Neuronal stem cell (in vitro differentiated cells): ENCODE results near the gene MOBP.

ENCODE experiments used
- DNase-seq: peaks from one replicate; pipeline ENCODE4 v3.0.0-alpha.2; 2013; ENCODE audit warnings: low spot score
- H2AFZ ChIP-seq: one replicate; pipeline ENCODE4 v1.6.1; 2013; ENCODE audit warnings: mild to moderate bottlenecking, low read length, inconsistent platforms
- H2AK5ac ChIP-seq: 2 replicates; pipeline ENCODE4 v1.6.1; 2013; ENCODE audit warnings: low read depth, mild to moderate bottlenecking, inconsistent platforms, low read length, moderate library complexity, mixed read lengths
- H2BK120ac ChIP-seq: 2 replicates; pipeline ENCODE4 v1.6.1; 2013; ENCODE audit warnings: low read depth, mild to moderate bottlenecking, inconsistent platforms, low read length, moderate library complexity, mixed read lengths
- H2BK12ac ChIP-seq: one replicate; pipeline ENCODE4 v1.6.1; 2013; ENCODE audit warnings: low read length, inconsistent platforms
- H2BK15ac ChIP-seq: 2 replicates; pipeline ENCODE4 v1.6.1; 2013; ENCODE audit warnings: mild to moderate bottlenecking, low read length, inconsistent platforms, mixed read lengths
- H2BK5ac ChIP-seq: one replicate; pipeline ENCODE4 v1.6.1; 2013; ENCODE audit warnings: inconsistent platforms, mild to moderate bottlenecking, low read length, moderate library complexity
- H3K14ac ChIP-seq: one replicate; pipeline ENCODE4 v1.6.1; 2013; ENCODE audit warnings: low read length, inconsistent platforms
- H3K18ac ChIP-seq: 2 replicates; pipeline ENCODE4 v1.6.1; 2013; ENCODE audit warnings: low read length, inconsistent platforms
- H3K23ac ChIP-seq: 2 replicates; pipeline ENCODE4 v1.6.1; 2013; ENCODE audit warnings: low read depth, mild to moderate bottlenecking, mixed read lengths, low read length, inconsistent platforms; ENCODE audit not compliant: poor library complexity
- H3K27ac ChIP-seq: replicated peaks from 3 replicates; pipeline ENCODE4 v1.5.1; 2013; ENCODE audit warnings: low read length, inconsistent platforms
- H3K27me3 ChIP-seq, 3 experiments: 2 replicates each; pipeline ENCODE4 v1.6.1; 2013; ENCODE audit warnings: low read length in 3 of 3, mild to moderate bottlenecking in 2 of 3, inconsistent platforms in 1 of 3, low read depth in 1 of 3, mixed read lengths in 1 of 3, moderate library complexity in 1 of 3; ENCODE audit not compliant: control insufficient read depth in 3 of 3, insufficient read depth in 3 of 3
- H3K36me3 ChIP-seq, 2 donors: replicated peaks in 1 of 2; 2 replicates each; pipeline ENCODE4 v1.6.1; 2013; ENCODE audit warnings: low read length in 2 of 2; ENCODE audit not compliant: control insufficient read depth in 2 of 2, insufficient read depth in 2 of 2
- H3K4ac ChIP-seq: 2 replicates; pipeline ENCODE4 v1.6.1; 2013; ENCODE audit warnings: inconsistent platforms, mild to moderate bottlenecking, low read length, moderate library complexity
- H3K4me1 ChIP-seq, 2 donors: 1 replicate in 1 of 2; 2 replicates in 1 of 2; pipeline ENCODE4 v1.6.1; 2013; ENCODE audit warnings: low read length in 2 of 2, low read depth in 1 of 2; ENCODE audit not compliant: control insufficient read depth in 2 of 2, insufficient read depth in 1 of 2
- H3K4me2 ChIP-seq: one replicate; pipeline ENCODE4 v1.6.1; 2013; ENCODE audit warnings: mild to moderate bottlenecking, low read length, inconsistent platforms; ENCODE audit not compliant: insufficient read depth, poor library complexity, severe bottlenecking
- H3K4me3 ChIP-seq, 2 donors: 2 replicates each; pipeline ENCODE4 v1.5.1; 2013; ENCODE audit warnings: low read length in 2 of 2, mild to moderate bottlenecking in 2 of 2, inconsistent platforms in 1 of 2, moderate library complexity in 1 of 2
- H3K79me1 ChIP-seq: one replicate; pipeline ENCODE4 v1.6.1; 2013; ENCODE audit warnings: low read depth, mild to moderate bottlenecking, inconsistent platforms, low read length, moderate library complexity
- H3K9ac ChIP-seq: one replicate; pipeline ENCODE4 v1.6.1; 2013; ENCODE audit warnings: mild to moderate bottlenecking, low read depth, low read length, inconsistent platforms; ENCODE audit not compliant: poor library complexity
- H3K9me3 ChIP-seq, 2 donors: replicated peaks in 1 of 2; 2 replicates each; pipeline versions ENCODE3 to v1.6.1; 2013; ENCODE audit warnings: low read length in 2 of 2, mild to moderate bottlenecking in 2 of 2, inconsistent platforms in 1 of 2, low read depth in 1 of 2, mixed read lengths in 1 of 2, moderate library complexity in 1 of 2; ENCODE audit not compliant: control insufficient read depth in 2 of 2, insufficient read depth in 1 of 2
- H4K8ac ChIP-seq: one replicate; pipeline ENCODE4 v1.6.1; 2013; ENCODE audit warnings: low read depth, mild to moderate bottlenecking, inconsistent platforms, low read length, moderate library complexity
- H4K91ac ChIP-seq: one replicate; pipeline ENCODE4 v1.6.1; 2013; ENCODE audit warnings: low read length, low read depth, mild to moderate bottlenecking, inconsistent platforms; ENCODE audit not compliant: poor library complexity
- WGBS, 2 donors: extraction: QIAGEN DNeasy Blood & Tissue Kit; methylation state at CpG; one replicate each; pipeline ENCODE4 v1.1.7; 2013; ENCODE audit warnings: missing lambda C conversion rate in 2 of 2, mixed read lengths in 1 of 2; ENCODE audit not compliant: insufficient read length in 2 of 2, insufficient replicate concordance in 1 of 2; ENCODE audit errors: extremely low coverage in 2 of 2; 5-methylcytosine and 5-hydroxymethylcytosine counted together

MOBP gene

DNA sequence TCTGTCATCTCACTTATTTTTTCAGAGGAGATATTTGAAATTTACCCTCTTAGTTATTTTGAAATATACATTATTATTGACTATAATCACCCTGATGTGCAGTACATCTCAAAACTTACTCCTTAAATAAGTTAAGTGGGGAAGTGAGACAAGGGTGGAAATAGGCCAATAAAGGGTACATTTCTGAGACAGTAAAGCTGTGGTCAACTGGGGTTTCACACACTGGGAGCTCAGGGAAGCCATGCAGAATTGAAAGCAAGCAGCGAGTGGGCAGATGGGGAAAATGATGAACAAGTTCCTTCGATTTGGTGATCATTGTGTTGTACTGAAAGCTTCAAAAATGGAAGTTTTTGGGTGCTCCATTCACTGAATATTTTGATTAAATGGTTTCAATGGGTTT is 21.6 kb upstream of the MOBP start:
- no peak overlapping the region for H3K18ac ChIP-seq
- no peak overlapping the region for H4K8ac ChIP-seq
- no peak overlapping the region for H2AK5ac ChIP-seq
- H3K4me1 ChIP-seq: no peaks in the 10 kb centered on the region
- no CpG with 5 or more reads among the region's 2 CpGs for WGBS, 2 donors
- H3K4me2 ChIP-seq: no peak overlapping the region
- H3K4ac ChIP-seq: no peak overlapping the region
- no peak overlapping the region for H2AFZ ChIP-seq
- no peak overlapping the region for H2BK12ac ChIP-seq
- H3K27me3 ChIP-seq: no peaks in the 10 kb centered on the region
- H3K23ac ChIP-seq: no peak overlapping the region
- no peak overlapping the region for H3K14ac ChIP-seq
- no peak overlapping the region for H3K4me3 ChIP-seq
- no peaks in the 10 kb centered on the region for H3K9me3 ChIP-seq
- H3K27ac ChIP-seq: no peak overlapping the region
- no peak overlapping the region for H2BK5ac ChIP-seq
- H4K91ac ChIP-seq: no peak overlapping the region
- H2BK15ac ChIP-seq: no peak overlapping the region
- H3K36me3 ChIP-seq: no peaks in the 10 kb centered on the region
- no peak for DNase-seq
- no peaks in the 10 kb centered on the region for H3K79me1 ChIP-seq
- H2BK120ac ChIP-seq: no peak overlapping the region
- H3K9ac ChIP-seq: no peak overlapping the region

- Histone ChIP-seq H3K18ac (no peak overlapping the region), H4K8ac (no peak overlapping the region), H4K91ac (no peak overlapping the region), H3K23ac (no peak overlapping the region), H3K79me1 (no peaks in the 10 kb centered on the region), H3K27ac (no peak overlapping the region), H2BK15ac (no peak overlapping the region), H3K4me1 (no peaks in the 10 kb centered on the region), H3K4ac (no peak overlapping the region), H3K14ac (no peak overlapping the region), H3K9me3 (no peaks in the 10 kb centered on the region), H2BK5ac (no peak overlapping the region), H2AK5ac (no peak overlapping the region), H3K36me3 (no peaks in the 10 kb centered on the region), H2AFZ (no peak overlapping the region), H3K4me2 (no peak overlapping the region), H3K4me3 (no peak overlapping the region), H2BK12ac (no peak overlapping the region), H2BK120ac (no peak overlapping the region), H3K9ac (no peak overlapping the region), H3K27me3 (no peaks in the 10 kb centered on the region)
- no peak for DNase-seq
- WGBS, 2 donors: no CpG with 5 or more reads among the region's 2 CpGs
Observed at GRCh38 chr3:39446444-39446843, 21.0 kb upstream of the MOBP start.

DNA sequence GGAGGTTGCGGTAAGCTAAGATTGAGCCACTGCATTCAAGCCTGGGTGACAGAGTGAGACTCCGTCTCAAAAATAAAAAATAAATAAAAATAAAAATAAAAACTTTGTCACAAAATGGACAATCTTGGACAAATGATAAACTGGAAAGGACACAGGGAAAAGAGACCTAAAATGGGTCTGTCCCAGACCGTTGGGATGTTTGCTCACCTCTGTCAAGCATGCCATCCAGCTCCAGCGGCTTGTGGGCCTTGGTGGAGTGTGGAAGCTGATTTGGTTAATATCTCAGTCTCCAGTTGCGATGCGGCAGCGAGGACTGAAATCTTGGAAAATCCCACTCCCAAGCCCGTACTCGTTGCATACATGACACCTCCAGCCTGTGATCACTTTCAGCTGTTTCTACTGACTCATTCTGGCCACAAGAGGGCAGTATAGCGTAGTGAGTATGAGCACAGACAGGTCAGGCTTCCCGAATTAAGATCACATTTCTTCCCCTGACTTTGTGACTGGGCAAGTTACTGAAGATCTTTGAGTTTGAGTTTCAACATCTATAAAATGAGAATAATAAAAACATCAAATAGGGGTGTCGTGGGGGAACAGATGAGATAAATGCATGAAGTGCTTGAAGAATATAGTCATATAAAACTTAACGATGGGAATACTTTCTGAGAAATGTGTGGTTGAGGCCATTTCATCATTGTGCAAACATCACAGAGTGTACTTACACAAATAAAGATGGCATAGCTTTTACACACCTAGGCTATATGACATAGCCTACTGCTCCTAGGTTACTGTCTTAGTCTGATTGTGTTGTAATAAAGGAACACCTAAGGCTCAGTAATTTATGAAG is 19.6 kb upstream of the MOBP start:
- H3K9ac ChIP-seq: no peak overlapping the region
- no peaks in the 10 kb centered on the region for H3K9me3 ChIP-seq
- H2BK15ac ChIP-seq: no peak overlapping the region
- no peak overlapping the region for H4K8ac ChIP-seq
- H2BK120ac ChIP-seq: no peak overlapping the region
- H3K23ac ChIP-seq: no peak overlapping the region
- no peak overlapping the region for H2AFZ ChIP-seq
- H3K4me2 ChIP-seq: no peak overlapping the region
- H3K4ac ChIP-seq: no peak overlapping the region
- H2BK12ac ChIP-seq: no peak overlapping the region
- no peaks in the 10 kb centered on the region for H3K79me1 ChIP-seq
- H4K91ac ChIP-seq: no peak overlapping the region
- H2AK5ac ChIP-seq: no peak overlapping the region
- no peaks in the 10 kb centered on the region for H3K27me3 ChIP-seq
- no peak overlapping the region for H2BK5ac ChIP-seq
- no peak overlapping the region for H3K27ac ChIP-seq
- no peak overlapping the region for H3K14ac ChIP-seq
- no peak overlapping the region for H3K18ac ChIP-seq
- peak; percentile 87 for DNase-seq
- no peaks in the 10 kb centered on the region for H3K36me3 ChIP-seq
- H3K4me1 ChIP-seq: no peaks in the 10 kb centered on the region
- WGBS, 2 donors: no CpG with 5 or more reads among the region's 13 CpGs
- no peak overlapping the region for H3K4me3 ChIP-seq

GRCh38 chr3:39448506-39449233 is 18.8 kb upstream of the MOBP start:
- Histone ChIP-seq H2AK5ac (no peak overlapping the region), H3K9ac (no peak overlapping the region), H3K9me3 (no peaks in the 10 kb centered on the region), H2BK12ac (no peak overlapping the region), H3K14ac (no peak overlapping the region), H3K4me2 (no peak overlapping the region), H3K4me1 (no peaks in the 10 kb centered on the region), H3K36me3 (no peaks in the 10 kb centered on the region), H3K18ac (no peak overlapping the region), H2BK120ac (no peak overlapping the region), H2BK5ac (no peak overlapping the region), H3K4me3 (no peak overlapping the region), H4K91ac (no peak overlapping the region), H3K23ac (no peak overlapping the region), H3K27me3 (no peaks in the 10 kb centered on the region), H2BK15ac (no peak overlapping the region), H3K79me1 (no peaks in the 10 kb centered on the region), H2AFZ (no peak overlapping the region), H3K27ac (no peak overlapping the region), H4K8ac (no peak overlapping the region), H3K4ac (no peak overlapping the region)
- WGBS, 2 donors: no CpG with 5 or more reads among the region's 10 CpGs
- DNase-seq: no peak
